IMR-90 (cell line): ENCODE measurements around the gene TUBGCP2. TPM values are rescaled to one million over a fixed set of nuclear protein-coding genes. Genes with fewer than 3 reads are reported as not detected.

Experiments
- ATAC-seq: fragments of 200-7000 bp; cut with Tn5 transposase; 2 replicates; pipeline ENCODE4 v1.9.1; 2020; ENCODE audit warnings: low read depth, mild to moderate bottlenecking, moderate library complexity
- BruUV-seq: library from RNA; stranded (reverse); fragments of 400-500 nt; replicated peaks from 2 replicates; lab custom pipeline; 2021; lab: Mats Ljungman, UMichigan
- CTCF ChIA-PET: fragments of 300-600 bp; formaldehyde crosslinking; extraction: SDS; loops from one replicate; lab custom pipeline; 2021; ENCODE audit warnings: antibody characterized with exemption; lab: Yijun Ruan, JAX
- POLR2A ChIA-PET: fragments of 300-600 bp; sonication (Branson Sonifier 250); formaldehyde crosslinking; loops from one replicate; lab custom pipeline; 2022; ENCODE audit warnings: antibody characterized with exemption; ENCODE audit not compliant: unreplicated experiment; lab: Charles Lee
- DNase-seq: peaks from one replicate; pipeline ENCODE4 v3.0.0; 2013
- H2AFZ ChIP-seq: replicated peaks from 2 replicates; pipeline ENCODE3; 2013; ENCODE audit warnings: low read length, mild to moderate bottlenecking; ENCODE audit not compliant: poor library complexity
- H2AK5ac ChIP-seq: 2 replicates; pipeline ENCODE4 v1.6.1; 2013; ENCODE audit warnings: low read depth, low read length, inconsistent platforms
- H2AK9ac ChIP-seq: replicated peaks from 2 replicates; pipeline ENCODE3; 2013; ENCODE audit warnings: mild to moderate bottlenecking, low read depth, low read length, moderate library complexity; ENCODE audit not compliant: poor library complexity
- H2BK120ac ChIP-seq: 2 replicates; pipeline ENCODE4 v1.6.1; 2013; ENCODE audit warnings: low read depth, low read length, inconsistent platforms
- H2BK15ac ChIP-seq: 3 replicates; pipeline ENCODE4 v1.6.1; 2013; ENCODE audit warnings: low read depth, low read length, inconsistent platforms
- H2BK20ac ChIP-seq: 2 replicates; pipeline ENCODE4 v1.6.1; 2013; ENCODE audit warnings: low read depth, mild to moderate bottlenecking, inconsistent platforms, low read length, moderate library complexity
- H2BK5ac ChIP-seq: 2 replicates; pipeline ENCODE4 v1.6.1; 2013; ENCODE audit warnings: mild to moderate bottlenecking, low read depth, low read length, inconsistent platforms; ENCODE audit not compliant: poor library complexity, severe bottlenecking
- H3K14ac ChIP-seq: replicated peaks from 2 replicates; pipeline ENCODE4 v1.6.1; 2013; ENCODE audit warnings: low read depth, low read length, inconsistent platforms
- H3K18ac ChIP-seq: 2 replicates; pipeline ENCODE4 v1.6.1; 2013; ENCODE audit warnings: low read depth, low read length, control low read depth
- H3K23ac ChIP-seq: 2 replicates; pipeline ENCODE4 v1.6.1; 2013; ENCODE audit warnings: low read depth, low read length, inconsistent platforms
- H3K27ac ChIP-seq: 2 replicates; pipeline ENCODE4 v1.5.1; 2013; ENCODE audit warnings: mild to moderate bottlenecking, control low read depth, low read length; ENCODE audit not compliant: insufficient read depth
- H3K27me3 ChIP-seq: 2 replicates; pipeline ENCODE4 v1.6.1; 2013; ENCODE audit warnings: low read length; ENCODE audit not compliant: control insufficient read depth, insufficient read depth
- H3K36me3 ChIP-seq: 2 replicates; pipeline ENCODE4 v1.6.1; 2013; ENCODE audit warnings: low read length, mixed read lengths; ENCODE audit not compliant: control insufficient read depth, insufficient read depth
- H3K4ac ChIP-seq: 2 replicates; pipeline ENCODE4 v1.6.1; 2013; ENCODE audit warnings: low read depth, low read length, inconsistent platforms
- H3K4me1 ChIP-seq: 2 replicates; pipeline ENCODE4 v1.6.1; 2013; ENCODE audit warnings: low read length, mixed read lengths; ENCODE audit not compliant: control insufficient read depth, insufficient read depth
- H3K4me2 ChIP-seq: 2 replicates; pipeline ENCODE4 v1.6.1; 2013; ENCODE audit warnings: low read depth, mild to moderate bottlenecking, control low read depth, low read length, moderate library complexity
- H3K4me3 ChIP-seq: 2 replicates; pipeline ENCODE4 v1.5.1; 2013; ENCODE audit warnings: low read depth, mild to moderate bottlenecking, control low read depth, low read length, moderate library complexity; ENCODE audit not compliant: insufficient read depth
- H3K56ac ChIP-seq: 2 replicates; pipeline ENCODE4 v1.6.1; 2013; ENCODE audit warnings: low read length, inconsistent platforms; ENCODE audit not compliant: insufficient read depth; ENCODE audit errors: extremely low read depth
- H3K79me1 ChIP-seq, 2 experiments: 2 replicates each; pipeline ENCODE4 v1.6.1; 2013; ENCODE audit warnings: low read length in 2 of 2, inconsistent platforms in 1 of 2, low read depth in 1 of 2
- H3K9ac ChIP-seq: 2 replicates; pipeline ENCODE4 v1.6.1; 2013; ENCODE audit warnings: low read depth, low read length, control low read depth
- H3K9me1 ChIP-seq: 2 replicates; pipeline ENCODE4 v1.6.1; 2013; ENCODE audit warnings: low read length, inconsistent platforms; ENCODE audit not compliant: insufficient read depth
- H3K9me3 ChIP-seq: 2 replicates; pipeline ENCODE4 v1.6.1; 2013; ENCODE audit warnings: low read length; ENCODE audit not compliant: control insufficient read depth, insufficient read depth
- H4K20me1 ChIP-seq: 2 replicates; pipeline ENCODE4 v1.6.1; 2013; ENCODE audit warnings: low read length, inconsistent platforms; ENCODE audit not compliant: insufficient read depth
- H4K5ac ChIP-seq: 2 replicates; pipeline ENCODE4 v1.6.1; 2013; ENCODE audit warnings: mild to moderate bottlenecking, low read depth, low read length, control low read depth
- H4K8ac ChIP-seq, 2 experiments: 2 replicates each; pipeline ENCODE4 v1.6.1; 2013; ENCODE audit warnings: low read depth in 2 of 2, low read length in 2 of 2, control low read depth in 1 of 2, inconsistent platforms in 1 of 2
- H4K91ac ChIP-seq: 2 replicates; pipeline ENCODE4 v1.6.1; 2013; ENCODE audit warnings: low read depth, low read length, inconsistent platforms; ENCODE audit not compliant: insufficient read depth
- BHLHE40 ChIP-seq: fragments of 150-350 bp; IDR thresholded peaks from 2 replicates; pipeline ENCODE4 v1.6.1; 2016; ENCODE audit warnings: mild to moderate bottlenecking, low read depth, low read length
- CEBPB ChIP-seq: IDR thresholded peaks from 2 replicates; pipeline ENCODE4 v1.6.1; 2012; ENCODE audit warnings: low read depth, low read length, improper control_type of control experiment
- CHD1 ChIP-seq: IDR thresholded peaks from 2 replicates; pipeline ENCODE4 v1.6.1; 2012; ENCODE audit warnings: low read depth, low read length, improper control_type of control experiment
- MAFK ChIP-seq: IDR thresholded peaks from 2 replicates; pipeline ENCODE4 v1.6.1; 2012; ENCODE audit warnings: low read depth, low read length, improper control_type of control experiment
- MAZ ChIP-seq: IDR thresholded peaks from 2 replicates; pipeline ENCODE4 v1.6.1; 2012; ENCODE audit warnings: low read depth, mild to moderate bottlenecking, low read length, improper control_type of control experiment, moderate library complexity, borderline replicate concordance
- RAD21 ChIP-seq: IDR thresholded peaks from 2 replicates; pipeline ENCODE4 v1.6.1; 2012; ENCODE audit warnings: low read length, improper control_type of control experiment
- RCOR1 ChIP-seq: IDR thresholded peaks from 2 replicates; pipeline ENCODE4 v1.6.1; 2012; ENCODE audit warnings: mild to moderate bottlenecking, low read length, improper control_type of control experiment; ENCODE audit not compliant: insufficient replicate concordance
- RFX5 ChIP-seq: IDR thresholded peaks from 2 replicates; pipeline ENCODE4 v1.8.0; 2012; ENCODE audit warnings: low read depth, mild to moderate bottlenecking, low read length, moderate library complexity
- WGBS, 2 experiments: methylation state at CpG; one replicate each; pipeline versions ENCODE4 v1.1.5 to v1.1.7; 2013; ENCODE audit warnings: missing lambda C conversion rate in 2 of 2; ENCODE audit not compliant: insufficient read length in 1 of 2; ENCODE audit errors: extremely low coverage in 2 of 2; 5-methylcytosine and 5-hydroxymethylcytosine counted together
- dilution Hi-C: fragments of 300-500 bp; cut with HindIII; formaldehyde crosslinking; loops from one replicate; pipeline ENCODE4 v1.14.3; 2018; ENCODE audit warnings: low sequenced_read_pairs; ENCODE audit not compliant: unreplicated experiment
- in situ Hi-C: fragments of 300-500 bp; cut with MboI; formaldehyde crosslinking; loops from 3 replicates; pipeline ENCODE4 v1.14.3; 2019; ENCODE audit warnings: low sequenced_read_pairs, inconsistent platforms, mixed read lengths
- intact Hi-C: fragments of 100-400 bp; cut with micrococcal nuclease; formaldehyde crosslinking; loops from 2 replicates; pipeline ENCODE4 v1.10.0; 2022
- polyA plus RNA-seq, 3 experiments: library from polyadenylated mRNA; depleted of rRNA; stranded (reverse); fragments of >200 nt; gene quantifications; 2 replicates each; pipeline ENCODE4 v1.2.3, GENCODE V29; 2012; ENCODE audit warnings: low replicate concordance in 1 of 3
- total RNA-seq: library from RNA; depleted of rRNA; stranded (reverse); fragments of >200 nt; gene quantifications from 2 replicates; pipeline ENCODE4 v1.2.3, GENCODE V29; 2012

TUBGCP2 gene
- total and polyA plus RNA-seq, 2 of the 4 experiments (the other 2 are of a cell fraction) = 48.1 to 72.6 TPM

DNA sequence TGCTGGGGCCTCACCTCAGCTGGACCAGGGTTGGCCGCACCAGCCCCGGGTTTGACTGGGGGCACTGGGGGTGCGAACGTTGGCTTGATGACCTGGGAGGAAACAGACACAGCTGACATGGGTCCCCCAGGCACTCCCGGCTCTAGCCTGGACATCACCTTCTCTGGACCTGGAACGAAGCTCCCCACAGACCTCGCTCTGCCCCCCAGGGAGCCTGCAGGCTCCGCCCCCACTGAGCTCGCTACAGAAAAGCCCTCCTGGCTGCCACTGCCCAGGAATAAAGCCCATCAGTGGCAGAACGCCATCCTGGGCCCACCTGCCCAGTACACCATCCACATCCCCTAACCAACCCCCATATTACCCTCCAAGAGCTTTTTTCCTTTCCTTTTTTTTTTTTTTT is 45.0 kb downstream of the TUBGCP2 start:
- H3K36me3 ChIP-seq = no peaks in the 10 kb centered on the region
- H2BK20ac ChIP-seq = no peak overlapping the region
- no peak overlapping the region for H3K4me2 ChIP-seq
- no peak overlapping the region for H2AK5ac ChIP-seq
- no peaks in the 10 kb centered on the region for H4K20me1 ChIP-seq
- H4K5ac ChIP-seq = no peak overlapping the region
- no peak overlapping the region for H3K23ac ChIP-seq
- no peaks in the 10 kb centered on the region; the same call in 1 of the 2 replicates for H3K27me3 ChIP-seq
- no peak overlapping the region for H3K9ac ChIP-seq
- H3K9me1 ChIP-seq = peaks cover 18% of the 10 kb centered on the region
- H3K18ac ChIP-seq = no peak overlapping the region
- no peak overlapping the region for H3K56ac ChIP-seq
- POLR2A ChIA-PET = no interaction called here
- ATAC-seq (no peak), DNase-seq (no peak)
- no peak overlapping the region for H2BK5ac ChIP-seq
- dilution Hi-C loops = no loop called here
- intact Hi-C loops = loop anchor here (5.0 kb wide), 1 partner anchor 44 kb away; the partner anchor contains the start of genes TUBGCP2 and ZNF511
- peak overlapping the region; percentile 3 for H2AFZ ChIP-seq
- no peak overlapping the region for H3K4ac ChIP-seq
- no peak overlapping the region for H3K14ac ChIP-seq
- in situ Hi-C loops = loop anchor here (25.0 kb wide), 1 partner anchor 601 kb away; no protein-coding TSS in a partner anchor
- H2BK15ac ChIP-seq = no peak overlapping the region
- CTCF ChIA-PET = interaction anchor here (1.9 kb wide), 1 partner anchor 44 kb away, joined by 5 read pairs; no protein-coding TSS in a partner anchor
- H2BK120ac ChIP-seq = no peak overlapping the region
- TF ChIP-seq RAD21 (no peak), RCOR1 (no peak), RFX5 (no peak), CEBPB (no peak), BHLHE40 (no peak), CHD1 (no peak), MAFK (no peak), MAZ (no peak)
- H3K27ac ChIP-seq = no peak overlapping the region
- no TSS peak for BruUV-seq
- no peaks in the 10 kb centered on the region for H3K9me3 ChIP-seq
- H4K91ac ChIP-seq = no peak overlapping the region
- 100% methylated on average over 2 of the region's 10 CpGs; no CpG with 5 or more reads in 1 of the 2 experiments for WGBS, 2 experiments
- H3K4me1 ChIP-seq = peaks cover 16% of the 10 kb centered on the region
- peaks cover 0 to 4% of the 10 kb centered on the region in 2 experiments; a peak in 1 of 4 replicates for H3K79me1 ChIP-seq
- no peak overlapping the region for H3K4me3 ChIP-seq
- H4K8ac ChIP-seq = no peak overlapping the region
- no peak overlapping the region for H2AK9ac ChIP-seq
